ENCODE results near the gene ISG15. TPM values are rescaled to one million over a fixed set of nuclear protein-coding genes. Genes with fewer than 3 reads are reported as not detected.

The ISG15 gene
- total and polyA plus RNA-seq, 2 of the 13 experiments (the other 11 are each of a cell fraction or from before 2014, with no cell fraction given) = 42.1 to 54.9 TPM

DNA sequence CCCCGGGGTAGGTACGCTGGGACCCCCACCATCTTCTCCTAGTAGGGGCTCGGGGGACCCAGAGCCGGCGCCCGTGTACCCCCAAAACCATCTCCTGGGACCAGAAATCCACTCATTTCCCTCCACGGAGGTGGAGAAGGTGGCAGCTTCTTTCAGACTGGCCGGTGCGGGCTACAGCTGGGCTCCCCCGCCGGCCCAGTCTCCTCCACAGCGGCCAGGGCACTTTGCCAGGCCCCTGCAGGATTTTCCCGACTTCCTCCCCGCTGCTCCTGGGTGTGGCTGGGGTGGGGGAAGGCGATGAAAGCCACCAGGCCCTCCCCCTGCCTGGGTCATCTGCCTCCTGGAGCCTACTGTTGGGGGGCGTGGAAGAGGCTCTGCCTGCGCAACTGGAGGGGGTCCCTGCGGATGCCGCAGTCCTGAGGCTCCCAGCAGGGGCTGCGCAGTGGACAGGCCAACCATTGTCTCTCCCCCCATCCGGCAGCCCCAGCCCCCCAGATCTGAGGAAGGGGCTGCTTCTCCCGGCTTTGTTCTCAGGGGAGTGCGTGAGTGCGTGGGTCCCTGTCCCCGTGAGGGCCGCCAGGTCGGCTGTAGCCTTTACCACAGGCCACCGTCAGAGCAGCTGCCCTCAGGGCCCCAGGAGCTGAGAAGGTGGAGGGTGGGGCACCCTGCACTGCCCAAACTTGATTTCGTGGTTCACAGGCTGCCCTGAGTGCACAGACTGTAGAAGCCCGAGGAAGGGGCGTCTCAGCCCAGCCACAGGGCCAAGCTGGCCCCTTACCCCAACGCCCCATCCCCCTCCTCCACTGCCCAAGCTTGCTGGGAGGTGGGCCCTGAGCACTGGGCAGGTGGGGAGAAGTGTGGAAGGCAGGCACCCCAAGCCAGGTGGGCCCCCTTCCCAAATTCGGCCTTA lies 8.0 kb downstream of the ISG15 start (continued):
- TF ChIP-seq, protein P1, sequence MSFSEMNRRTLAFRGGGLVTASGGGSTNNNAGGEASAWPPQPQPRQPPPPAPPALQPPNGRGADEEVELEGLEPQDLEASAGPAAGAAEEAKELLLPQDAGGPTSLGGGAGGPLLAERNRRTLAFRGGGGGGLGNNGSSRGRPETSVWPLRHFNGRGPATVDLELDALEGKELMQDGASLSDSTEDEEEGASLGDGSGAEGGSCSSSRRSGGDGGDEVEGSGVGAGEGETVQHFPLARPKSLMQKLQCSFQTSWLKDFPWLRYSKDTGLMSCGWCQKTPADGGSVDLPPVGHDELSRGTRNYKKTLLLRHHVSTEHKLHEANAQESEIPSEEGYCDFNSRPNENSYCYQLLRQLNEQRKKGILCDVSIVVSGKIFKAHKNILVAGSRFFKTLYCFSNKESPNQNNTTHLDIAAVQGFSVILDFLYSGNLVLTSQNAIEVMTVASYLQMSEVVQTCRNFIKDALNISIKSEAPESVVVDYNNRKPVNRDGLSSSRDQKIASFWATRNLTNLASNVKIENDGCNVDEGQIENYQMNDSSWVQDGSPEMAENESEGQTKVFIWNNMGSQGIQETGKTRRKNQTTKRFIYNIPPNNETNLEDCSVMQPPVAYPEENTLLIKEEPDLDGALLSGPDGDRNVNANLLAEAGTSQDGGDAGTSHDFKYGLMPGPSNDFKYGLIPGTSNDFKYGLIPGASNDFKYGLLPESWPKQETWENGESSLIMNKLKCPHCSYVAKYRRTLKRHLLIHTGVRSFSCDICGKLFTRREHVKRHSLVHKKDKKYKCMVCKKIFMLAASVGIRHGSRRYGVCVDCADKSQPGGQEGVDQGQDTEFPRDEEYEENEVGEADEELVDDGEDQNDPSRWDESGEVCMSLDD (CRISPR knock-in tag; IDR thresholded peaks at IDR 0.05; ENCODE audit: borderline replicate concordance) = peak; percentile 5; the same call in 1 of the 2 replicates
- TF ChIP-seq ZNF543 (CRISPR knock-in tag; IDR thresholded peaks at IDR 0.05) = 0 out of 2 replicates have a peak, but pooled peaks have one; percentile 19
- TF ChIP-seq SNAPC2 (CRISPR knock-in tag; IDR thresholded peaks at IDR 0.05) = no peak
- TF ChIP-seq ZNF33B (CRISPR knock-in tag; IDR thresholded peaks at IDR 0.05) = no peak
- TF ChIP-seq, protein P2, sequence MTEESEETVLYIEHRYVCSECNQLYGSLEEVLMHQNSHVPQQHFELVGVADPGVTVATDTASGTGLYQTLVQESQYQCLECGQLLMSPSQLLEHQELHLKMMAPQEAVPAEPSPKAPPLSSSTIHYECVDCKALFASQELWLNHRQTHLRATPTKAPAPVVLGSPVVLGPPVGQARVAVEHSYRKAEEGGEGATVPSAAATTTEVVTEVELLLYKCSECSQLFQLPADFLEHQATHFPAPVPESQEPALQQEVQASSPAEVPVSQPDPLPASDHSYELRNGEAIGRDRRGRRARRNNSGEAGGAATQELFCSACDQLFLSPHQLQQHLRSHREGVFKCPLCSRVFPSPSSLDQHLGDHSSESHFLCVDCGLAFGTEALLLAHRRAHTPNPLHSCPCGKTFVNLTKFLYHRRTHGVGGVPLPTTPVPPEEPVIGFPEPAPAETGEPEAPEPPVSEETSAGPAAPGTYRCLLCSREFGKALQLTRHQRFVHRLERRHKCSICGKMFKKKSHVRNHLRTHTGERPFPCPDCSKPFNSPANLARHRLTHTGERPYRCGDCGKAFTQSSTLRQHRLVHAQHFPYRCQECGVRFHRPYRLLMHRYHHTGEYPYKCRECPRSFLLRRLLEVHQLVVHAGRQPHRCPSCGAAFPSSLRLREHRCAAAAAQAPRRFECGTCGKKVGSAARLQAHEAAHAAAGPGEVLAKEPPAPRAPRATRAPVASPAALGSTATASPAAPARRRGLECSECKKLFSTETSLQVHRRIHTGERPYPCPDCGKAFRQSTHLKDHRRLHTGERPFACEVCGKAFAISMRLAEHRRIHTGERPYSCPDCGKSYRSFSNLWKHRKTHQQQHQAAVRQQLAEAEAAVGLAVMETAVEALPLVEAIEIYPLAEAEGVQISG (CRISPR knock-in tag; IDR thresholded peaks at IDR 0.05) = 0 out of 2 replicates have a peak, but pooled peaks have one; percentile 3

All from HepG2 (cell line).